ENCODE data around the gene KAZN.

KAZN gene

GRCh38 chr1:15158506-15159165 is 560.2 kb downstream of the KAZN start:
- no peak for DNase-seq (ENCODE audit: low read depth, low spot score)

- DNase-seq (ENCODE audit: low read depth, low spot score), result no peak
Observed at GRCh38 chr1:15159166-15159555, 560.7 kb downstream of the KAZN start.

GRCh38 chr1:15160626-15161025 is 562.1 kb downstream of the KAZN start:
- no peak for DNase-seq (ENCODE audit: low read depth, low spot score)

GRCh38 chr1:15167386-15167785 is 568.9 kb downstream of the KAZN start:
- no peak for DNase-seq (ENCODE audit: low read depth, low spot score)
